GM18873 (cell line): ENCODE results near the gene PGF.

Experiments used
- ATAC-seq: cut with Tn5 transposase; IDR thresholded peaks from one replicate; pipeline ENCODE4 v1.9.1; 2021; ENCODE audit warnings: mild to moderate bottlenecking, moderate library complexity, moderate number of reproducible peaks; ENCODE audit not compliant: unreplicated experiment, low FRiP score

The PGF gene

DNA sequence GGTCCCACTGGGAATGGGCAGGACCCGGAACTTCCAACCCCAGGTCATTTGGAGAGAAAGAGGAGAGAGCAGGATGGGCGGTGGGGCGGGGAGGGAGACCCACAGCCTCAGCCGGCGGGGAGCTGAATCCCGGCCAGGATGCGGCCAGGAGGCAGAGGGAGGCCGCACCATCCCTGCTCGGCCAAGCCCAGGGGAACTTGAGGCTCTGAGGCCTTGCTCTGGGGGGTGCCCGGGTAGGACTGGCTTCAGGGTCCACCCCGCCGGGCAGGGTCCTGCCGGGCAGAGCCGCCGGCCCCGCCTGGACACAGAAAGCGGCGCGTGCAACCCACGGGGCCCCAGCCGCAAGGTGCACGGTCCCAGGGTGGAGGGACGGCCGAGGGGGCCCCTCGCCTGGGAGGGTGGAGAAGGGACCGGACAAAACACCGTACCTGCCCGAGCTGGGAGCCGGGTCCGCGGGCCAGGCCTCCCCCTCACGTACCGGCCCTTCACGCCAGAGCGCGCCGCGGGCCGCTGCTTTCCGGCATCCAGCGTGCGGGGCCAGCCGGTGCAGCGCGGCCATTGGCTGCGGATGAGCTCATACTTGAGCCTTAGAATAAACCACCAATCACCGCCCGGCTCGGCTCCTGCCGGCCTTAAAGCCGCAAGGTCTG, 32.5 kb downstream of the PGF start, which contains the start of gene RPS6KL1:
RPS6KL1 (minus strand) TSS at position 509 of the 650 bp plus-strand sequence. CDS start 1,719 bp downstream, outside the sequence.
- no peak for ATAC-seq

DNA sequence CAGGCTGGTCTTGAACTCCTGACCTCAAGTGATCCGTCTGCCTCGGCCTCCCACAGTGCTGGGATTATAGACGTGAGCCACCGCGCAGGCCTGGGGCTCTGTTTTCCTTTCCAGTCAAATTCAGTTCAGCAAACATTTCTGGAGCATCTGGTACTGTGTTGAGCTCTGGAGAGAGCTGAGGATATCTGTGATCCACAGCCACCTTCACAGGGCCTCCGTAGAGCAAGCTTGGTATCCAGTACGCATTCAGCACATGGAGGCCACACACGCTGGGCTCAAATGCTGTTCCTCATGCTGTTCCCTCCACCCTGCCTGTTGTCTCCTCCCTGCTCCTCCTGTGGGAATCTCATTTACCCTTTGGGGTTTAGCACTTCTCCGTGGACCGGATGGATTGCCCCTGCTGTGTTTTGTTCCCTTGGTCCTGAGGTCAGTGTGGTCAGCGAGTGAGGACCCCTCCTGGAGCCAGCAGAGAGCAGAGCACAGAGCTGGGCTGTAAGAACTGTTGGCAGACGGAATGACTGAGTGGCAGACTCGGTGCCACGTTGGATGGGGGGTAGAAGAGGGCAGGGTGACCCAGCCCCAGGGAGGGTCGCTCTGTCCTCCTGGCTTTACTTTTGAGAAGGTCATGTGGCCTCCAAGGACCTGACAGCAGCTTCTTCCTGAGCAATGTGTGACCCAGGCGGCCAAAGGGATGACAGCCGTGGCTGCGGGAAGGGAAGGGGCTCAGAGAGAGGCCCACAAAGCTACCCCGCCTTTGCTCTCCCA, 33.2 kb downstream of the PGF start:
- ATAC-seq: no peak

DNA sequence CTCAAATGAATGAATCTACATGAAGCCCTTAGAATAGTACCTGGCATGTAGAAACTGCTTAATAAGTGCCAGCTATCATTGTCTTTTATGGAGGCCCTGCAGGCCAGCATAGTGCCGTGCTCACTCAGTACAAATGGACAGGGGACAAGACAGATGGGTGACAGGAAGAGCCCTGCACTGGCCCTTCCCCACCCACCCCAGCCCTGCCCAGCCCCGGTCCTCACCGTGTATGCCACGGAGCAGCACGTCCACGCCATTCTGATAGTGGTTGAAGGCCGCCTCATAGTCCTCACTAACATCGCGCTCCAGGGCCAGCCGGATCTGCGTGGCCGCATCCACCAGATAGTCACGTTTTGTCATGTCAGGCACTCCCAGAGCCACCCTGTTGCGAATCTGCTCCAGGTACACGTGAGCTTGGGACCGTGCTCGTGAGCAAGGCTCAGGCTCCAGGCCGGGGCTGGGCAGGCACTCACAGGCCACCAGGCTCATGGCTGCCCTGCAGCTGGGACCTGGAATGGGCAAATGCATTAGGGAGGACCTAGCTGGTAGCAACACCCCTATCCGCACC, 34.3 kb downstream of the PGF start:
- ATAC-seq: no peak

DNA sequence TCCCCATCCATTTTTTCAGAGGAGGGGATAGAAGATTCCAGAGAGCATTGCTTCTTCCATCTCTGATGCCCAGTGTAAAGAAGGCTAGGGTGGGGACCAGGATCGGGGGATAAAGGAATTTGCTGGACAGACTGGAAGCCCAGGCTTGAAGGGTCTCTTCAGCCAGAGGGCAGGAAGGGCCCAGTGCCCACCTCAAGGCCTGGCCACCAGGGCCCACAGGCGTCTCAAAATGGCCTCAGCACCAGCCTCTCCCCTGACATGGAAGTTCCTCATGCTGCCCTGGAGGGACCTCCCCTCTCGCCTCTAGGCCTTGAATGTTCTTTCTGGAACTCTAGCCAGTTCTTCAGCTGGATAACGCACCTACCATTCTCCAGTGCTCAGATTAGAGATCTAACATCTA, 35.1 kb downstream of the PGF start:
- ATAC-seq: no peak

DNA sequence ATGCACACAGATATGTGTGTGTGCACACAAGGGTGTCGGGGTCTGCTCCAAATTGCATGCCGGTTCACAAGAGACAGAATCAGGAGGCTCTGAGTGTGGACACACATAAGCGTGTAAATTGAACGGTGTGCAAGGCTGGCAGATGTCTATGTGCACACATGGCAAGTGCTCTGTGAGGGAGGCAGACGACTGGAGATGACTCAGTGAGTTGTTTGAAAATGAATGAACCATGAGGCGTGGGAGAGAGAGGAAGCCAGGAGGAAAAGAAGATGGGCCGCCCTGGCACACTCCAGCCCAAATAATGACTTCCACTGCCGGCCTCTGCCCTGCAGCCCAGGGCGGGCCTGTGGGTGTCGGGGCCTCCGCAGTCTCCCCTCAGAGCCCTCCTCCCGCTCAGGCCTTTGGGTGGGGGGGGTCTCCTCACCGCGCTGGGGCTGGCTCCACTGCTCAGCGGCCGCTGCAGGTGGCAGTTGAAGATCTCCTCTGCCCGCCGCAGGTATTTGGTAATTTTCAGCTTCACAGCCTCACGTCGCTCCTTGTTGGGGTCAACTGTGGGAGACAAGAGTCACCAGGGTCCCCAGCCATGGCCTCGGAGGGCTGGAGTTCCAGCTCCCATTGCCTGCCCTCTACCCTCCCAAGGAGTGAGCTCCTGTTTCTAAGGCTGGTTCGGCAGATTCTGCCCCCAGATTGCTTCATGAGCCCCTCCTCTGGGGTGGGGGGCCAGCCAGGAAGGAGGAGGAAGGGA, 35.8 kb downstream of the PGF start:
- no peak for ATAC-seq

DNA sequence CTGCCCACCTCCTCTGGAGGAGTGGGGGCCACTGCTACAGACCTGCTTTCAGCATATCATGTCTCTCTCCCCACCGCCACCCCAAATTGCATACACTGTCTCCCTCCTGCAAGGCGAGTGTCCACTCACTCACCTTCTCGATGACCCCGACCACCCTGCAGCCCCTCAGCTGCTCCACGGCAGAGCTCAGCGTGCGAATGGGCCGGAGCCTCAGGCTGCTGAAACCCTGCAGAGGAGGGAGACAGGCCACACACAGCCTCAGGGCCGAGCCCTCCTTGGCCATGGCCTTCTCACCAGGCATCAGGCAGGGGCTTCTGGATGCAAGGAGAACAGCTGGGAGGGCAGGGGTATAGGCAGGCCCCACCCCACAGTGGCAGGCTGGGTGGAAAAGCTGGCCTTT, 37.0 kb downstream of the PGF start:
- ATAC-seq: no peak

DNA sequence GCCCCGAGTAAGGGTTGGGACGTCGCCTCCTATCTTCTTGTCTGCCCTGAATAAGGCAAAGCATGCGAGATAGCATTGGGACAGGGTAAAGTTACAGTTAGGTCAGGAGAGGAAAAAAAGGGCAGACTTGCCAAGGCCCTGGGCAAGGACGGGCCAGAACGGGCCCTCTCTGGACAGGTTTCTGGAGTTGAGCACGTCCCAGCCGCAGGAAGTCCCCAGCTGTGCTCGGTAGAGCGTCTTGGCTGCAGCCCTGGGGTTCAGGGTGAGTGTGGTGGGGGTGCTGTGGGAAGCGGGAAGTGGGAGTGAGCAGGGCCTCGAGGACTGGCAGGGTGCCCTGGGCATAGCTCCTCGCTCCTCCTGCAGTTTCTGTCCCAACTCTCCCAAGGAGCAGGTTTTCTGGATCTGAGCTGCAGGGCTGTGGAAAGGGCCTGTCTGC, 37.7 kb downstream of the PGF start:
- no peak for ATAC-seq

DNA sequence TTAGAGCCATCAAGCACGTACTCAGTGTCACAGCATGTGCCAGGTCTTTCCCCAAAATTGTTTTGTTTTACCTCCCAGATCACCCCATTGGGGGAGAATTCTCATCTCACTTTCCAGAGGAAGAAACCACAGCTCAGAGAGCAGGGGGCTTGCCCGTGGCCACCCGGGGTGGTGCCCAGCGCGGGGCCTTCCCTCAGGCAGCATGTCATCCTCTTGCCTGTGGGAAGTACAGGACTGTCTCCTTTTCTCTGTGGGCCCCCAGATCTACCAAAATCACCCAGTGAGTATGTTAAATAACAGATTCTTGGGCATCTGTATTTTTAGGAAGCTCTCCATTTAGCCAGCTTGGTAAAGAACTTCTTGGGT, 38.2 kb downstream of the PGF start:
- ATAC-seq: no peak

DNA sequence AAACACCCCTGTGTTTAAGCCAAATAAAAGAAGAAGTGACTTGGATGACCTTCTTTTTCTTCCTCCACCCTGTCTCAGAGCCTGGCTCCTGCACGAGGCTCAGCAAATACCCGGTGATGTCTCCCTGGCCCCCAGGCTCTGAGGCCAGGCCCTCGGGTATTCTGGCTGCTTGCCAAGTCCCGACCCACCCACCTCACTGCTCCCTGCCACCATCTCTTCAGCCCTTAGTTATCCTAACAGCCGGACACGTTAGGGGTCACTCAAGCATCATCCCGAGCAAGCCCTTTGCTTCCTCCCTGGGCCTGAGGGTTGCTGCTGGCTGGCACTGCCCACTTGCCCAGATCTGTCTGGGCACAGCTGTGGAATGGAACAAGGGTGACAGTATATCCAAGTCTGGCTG, 39.6 kb downstream of the PGF start:
- no peak for ATAC-seq

DNA sequence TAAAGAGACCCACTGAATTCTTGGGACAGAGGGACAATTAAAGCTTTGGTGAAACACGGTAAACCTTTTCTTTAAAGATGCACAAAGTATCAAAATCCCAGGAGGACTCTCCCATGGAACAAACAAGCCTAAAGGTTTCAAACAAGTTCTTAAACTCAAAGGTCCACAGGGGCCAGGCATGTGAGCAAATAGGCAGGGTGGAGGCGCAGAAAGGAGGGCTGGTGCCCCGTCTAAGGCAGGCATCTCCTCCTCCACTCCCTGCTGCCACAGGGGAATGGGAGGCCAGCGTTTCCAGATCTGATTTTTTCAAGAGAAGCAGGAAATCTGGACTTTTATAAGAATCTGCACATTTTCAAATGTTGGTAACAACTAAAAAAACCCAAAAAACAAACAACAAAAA, 40.0 kb downstream of the PGF start:
- ATAC-seq: no peak

DNA sequence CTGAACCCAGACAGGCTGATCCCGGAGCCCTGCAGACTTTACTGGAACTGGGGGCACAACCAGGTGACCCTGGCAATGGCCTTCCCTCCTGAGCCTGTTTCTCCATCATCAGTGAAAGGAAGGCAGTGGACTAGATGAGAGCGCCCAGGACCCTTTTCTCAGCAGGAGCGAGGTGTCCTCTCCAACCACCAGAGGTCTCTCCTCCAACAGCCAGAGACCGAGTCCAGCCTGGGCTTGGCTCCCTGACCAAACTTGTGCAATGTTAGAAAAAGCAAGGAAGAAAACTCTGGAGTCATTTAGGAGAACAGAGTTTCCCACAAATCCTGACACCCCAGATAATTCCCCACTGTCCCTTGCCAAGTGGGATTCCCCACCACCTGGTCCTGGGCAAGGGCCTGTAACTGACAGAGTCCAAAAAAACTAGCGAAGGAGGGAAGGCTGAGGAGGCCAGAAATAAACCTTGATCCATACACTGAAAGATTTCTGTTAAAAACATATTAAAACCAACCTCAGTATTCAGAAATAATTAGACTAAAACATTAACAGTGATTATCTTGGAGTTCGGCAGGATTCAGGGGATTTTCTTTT, 41.3 kb downstream of the PGF start:
- ATAC-seq: no peak

DNA sequence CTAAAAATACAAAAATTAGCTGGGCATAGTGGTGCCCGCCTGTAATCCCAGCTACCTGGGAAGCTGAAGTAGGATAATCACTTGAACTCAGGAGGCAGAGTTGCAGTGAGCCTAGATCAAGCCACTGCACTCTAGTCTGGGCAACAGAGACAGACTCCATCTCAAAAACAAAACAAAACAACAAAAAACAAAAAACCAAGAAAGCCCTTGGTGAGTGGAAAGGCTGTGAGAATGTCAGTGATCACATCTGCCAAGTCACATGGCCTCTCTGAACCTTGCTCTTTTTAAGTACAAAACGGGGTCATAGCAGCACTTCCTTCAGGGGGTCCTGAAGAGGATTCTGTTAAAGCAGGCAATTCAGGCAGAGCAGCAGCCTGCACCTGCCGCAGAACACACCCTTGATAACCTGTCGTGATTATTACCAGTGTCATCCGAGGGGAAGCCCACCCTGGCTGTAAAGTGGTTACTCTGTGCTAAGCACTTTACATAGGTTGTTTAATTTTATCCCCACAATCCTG, 41.9 kb downstream of the PGF start:
- no peak for ATAC-seq

DNA sequence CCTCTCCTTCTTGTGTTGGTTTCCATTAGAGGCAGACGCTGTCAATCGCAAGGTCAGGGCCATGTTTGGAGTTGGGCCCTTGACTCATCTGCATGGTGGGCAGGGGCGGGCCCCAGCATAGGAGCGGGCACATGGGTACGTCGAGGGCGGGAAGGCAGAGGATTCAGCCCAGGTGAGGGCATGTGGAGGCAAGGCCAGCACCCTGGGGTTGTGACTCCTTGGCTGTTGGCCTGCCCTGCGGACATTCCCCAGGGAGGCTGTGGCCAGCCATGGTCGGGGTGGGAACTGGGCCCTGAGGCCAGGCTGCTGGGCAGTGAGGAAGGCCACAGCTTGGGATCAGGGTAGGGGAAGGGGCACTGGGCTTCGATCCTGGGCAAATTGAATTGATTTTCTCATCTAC, 42.6 kb downstream of the PGF start:
- no peak for ATAC-seq

DNA sequence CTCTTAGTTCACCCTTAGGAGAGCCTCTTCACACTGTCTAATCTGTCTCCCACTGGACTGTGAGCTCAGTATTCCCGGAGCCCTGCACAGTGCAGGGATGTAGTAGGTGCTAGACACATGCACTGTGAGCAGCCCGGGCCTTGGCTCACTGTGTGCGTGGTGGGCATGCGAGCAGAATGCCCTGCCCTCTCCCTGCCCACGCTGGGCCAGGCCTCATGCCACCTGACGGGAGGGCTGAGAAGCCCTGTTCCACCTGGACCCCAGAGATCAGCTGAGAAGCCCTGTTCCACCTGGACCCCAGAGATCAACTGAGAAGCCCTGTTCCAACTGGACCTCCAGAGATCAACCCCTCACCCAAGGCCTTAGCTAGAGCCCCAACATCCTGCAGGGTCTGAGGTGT, 43.3 kb downstream of the PGF start:
- no peak for ATAC-seq

DNA sequence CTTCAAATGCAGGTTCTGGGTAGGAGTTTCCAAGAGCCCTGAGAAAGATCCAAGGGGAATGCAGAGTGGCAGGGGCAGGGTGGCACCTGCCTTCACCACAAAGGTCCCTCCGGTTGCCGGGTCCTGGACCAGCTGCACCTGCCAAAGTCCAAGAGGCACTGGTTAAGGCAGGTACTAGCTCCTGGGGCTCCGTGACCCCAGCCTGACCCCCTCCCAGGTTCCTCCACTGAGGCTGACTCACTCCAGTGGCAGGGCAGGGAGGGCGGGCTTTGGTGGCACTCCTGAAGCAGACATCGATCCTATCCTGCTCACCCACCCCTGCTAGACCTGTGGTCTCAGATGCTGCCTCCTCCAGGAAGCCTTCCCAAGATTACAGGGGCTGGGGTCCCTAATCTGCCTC, 43.7 kb downstream of the PGF start:
- no peak for ATAC-seq

DNA sequence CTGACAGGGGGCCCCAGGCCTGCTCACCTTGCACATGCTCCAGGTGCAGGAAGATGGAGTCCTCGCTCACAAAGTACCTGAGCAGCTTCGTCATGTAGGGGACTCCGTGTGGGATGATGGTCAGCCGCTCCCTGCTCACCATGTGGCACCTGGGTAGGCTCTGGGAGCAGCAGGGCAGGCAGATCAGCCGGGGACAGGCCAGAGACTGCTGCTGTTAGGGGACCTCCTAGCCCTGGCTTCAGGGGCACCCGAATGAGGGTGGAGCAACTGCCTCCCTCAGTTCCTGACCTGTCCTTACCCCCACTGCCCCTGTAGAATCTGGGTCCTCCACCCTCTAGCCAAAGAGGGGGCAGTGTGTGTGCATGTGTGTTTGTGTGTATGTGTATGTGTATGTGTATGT, 44.2 kb downstream of the PGF start:
- no peak for ATAC-seq

DNA sequence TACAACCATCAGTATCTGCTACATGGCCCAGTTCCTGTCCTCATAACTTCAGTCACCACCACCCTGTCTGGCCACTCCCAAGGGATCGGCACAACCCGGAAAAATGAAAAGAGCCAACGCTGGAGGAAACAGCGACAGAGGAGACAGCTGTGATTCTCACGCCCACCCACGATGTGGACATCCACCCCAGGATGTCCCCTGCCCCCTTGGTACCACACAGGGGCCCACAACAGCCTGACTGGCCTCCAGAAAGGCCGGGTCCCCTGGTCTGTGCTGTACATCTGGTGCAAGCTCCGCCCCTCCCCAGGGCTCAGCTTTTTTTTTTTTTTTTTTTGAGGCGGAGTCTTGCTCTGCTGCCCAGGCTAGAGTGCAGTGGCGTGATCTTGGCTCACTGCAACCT, 44.8 kb downstream of the PGF start:
- ATAC-seq: no peak

DNA sequence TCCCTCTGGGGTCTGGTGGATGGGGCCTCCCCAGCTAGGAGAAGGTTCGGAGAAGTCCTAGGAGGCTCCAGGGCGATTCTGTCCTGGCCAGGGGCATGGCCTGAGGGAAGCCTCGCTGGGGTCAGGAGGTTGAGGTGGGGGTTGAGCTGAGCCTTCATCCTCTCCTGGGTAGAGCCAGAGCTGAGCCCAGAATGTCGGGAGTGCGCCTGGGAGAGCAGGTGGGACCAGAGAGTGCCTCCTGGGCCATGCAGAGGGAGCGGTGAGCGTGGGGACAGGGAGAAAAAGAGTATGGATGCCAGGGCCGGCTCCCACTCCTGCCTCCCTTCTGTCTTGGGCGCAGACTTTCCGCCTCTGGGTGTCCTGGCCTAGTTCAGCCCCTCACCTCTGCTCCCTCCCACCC, 45.5 kb downstream of the PGF start:
- no peak for ATAC-seq

DNA sequence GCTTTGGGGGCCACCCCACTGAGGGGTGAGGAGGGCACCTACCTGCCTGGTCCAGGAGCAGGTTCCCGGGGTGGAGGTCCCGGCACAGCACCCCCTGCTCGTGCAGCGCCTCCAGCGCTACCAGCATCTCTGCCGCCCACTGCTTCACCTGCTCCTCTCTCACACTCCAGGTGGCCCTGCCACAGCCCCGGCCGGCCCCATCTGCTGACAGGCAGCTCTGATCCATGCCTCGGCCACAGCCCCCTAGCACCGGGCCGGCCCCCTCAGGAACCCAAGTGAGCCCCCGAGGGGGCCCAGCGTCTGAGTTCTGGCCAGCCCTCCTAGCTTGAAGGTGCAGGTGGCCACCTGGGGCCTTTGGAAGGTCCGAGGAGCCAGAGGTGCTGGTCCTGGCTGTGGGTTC, 45.9 kb downstream of the PGF start:
- no peak for ATAC-seq

DNA sequence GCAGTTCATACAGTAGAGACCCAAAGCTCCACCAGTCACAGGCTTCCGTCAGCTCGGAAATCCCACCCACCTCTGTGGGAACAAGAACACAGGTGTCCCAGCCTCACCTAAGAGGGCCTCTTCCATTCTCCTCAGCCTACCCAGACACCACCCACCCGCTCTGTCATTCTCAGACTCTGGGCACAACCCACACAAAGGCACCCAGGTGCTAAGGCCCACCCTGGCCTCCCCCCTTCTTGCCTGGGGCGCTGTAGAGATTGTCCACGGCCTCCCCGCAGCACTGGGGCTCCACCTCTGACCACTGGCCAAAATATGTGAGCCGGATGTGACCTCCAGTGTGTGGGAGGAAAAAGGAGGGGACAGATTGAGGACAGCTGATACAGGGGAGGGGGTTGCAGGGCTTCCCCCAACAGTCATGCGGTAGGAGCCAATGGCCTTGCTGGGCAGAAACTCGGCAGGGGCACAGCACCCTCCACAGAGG, 46.5 kb downstream of the PGF start:
- no peak for ATAC-seq
